Mucosa of descending colon (tissue), 3 donors: ENCODE data around the gene PLS1. TPM values are rescaled to one million over a fixed set of nuclear protein-coding genes. Genes with fewer than 3 reads are reported as not detected.

ENCODE experiments used
- ATAC-seq: fragments of 200-7000 bp; cut with Tn5 transposase; one replicate; pipeline ENCODE4 v1.9.1; 2020; ENCODE audit warnings: mild to moderate bottlenecking, moderate library complexity
- DNase-seq, 3 donors: peaks; one replicate each; pipeline ENCODE4 v3.0.0-alpha.2; 2020
- H3K36me3 ChIP-seq: fragments of 200-600 bp; one replicate; pipeline ENCODE4 v1.8.0; 2021; ENCODE audit warnings: low read depth, mild to moderate bottlenecking
- H3K4me1 ChIP-seq: fragments of 200-600 bp; one replicate; pipeline ENCODE4 v1.8.0; 2021; ENCODE audit warnings: low read depth, mild to moderate bottlenecking
- H3K4me3 ChIP-seq: fragments of 200-600 bp; one replicate; pipeline ENCODE4 v1.8.0; 2021; ENCODE audit warnings: mild to moderate bottlenecking
- H3K9me3 ChIP-seq: fragments of 200-600 bp; one replicate; pipeline ENCODE4 v1.8.0; 2021; ENCODE audit warnings: mild to moderate bottlenecking
- intact Hi-C, 2 donors: fragments of 100-400 bp; cut with DNase I in 1 of 2; cut with micrococcal nuclease in 1 of 2; formaldehyde crosslinking; loops; one replicate each; pipeline versions ENCODE4 v1.11.0 to v1.11.1; 2022; cut with DNase I, micrococcal nuclease
- total RNA-seq, 3 donors: library from RNA; stranded (reverse); fragmentation: NEBNext Ultra II Directional in 2 of 3; extraction: Animal tissue kit (Norgen Biotek cat#: 25700) in 2 of 3; gene quantifications; one replicate each; pipeline versions ENCODE4 v1.2.1 to v1.2.4, GENCODE V29; 2021 to 2023
- TF ChIP-seq, protein P1 (sequence below): fragments of 200-600 bp; IDR thresholded peaks from one replicate; pipeline ENCODE4 v1.8.0; 2022; ENCODE audit warnings: antibody characterized with exemption, mild to moderate bottlenecking
- donor health status: DM: no; HTN: no; CAD: no; lungs with moderate emphysema.
- donor health status: DM: no; HTN: no; CAD: no.
- donor health status: DM: no; HTN: yes; CAD: no.

PLS1 gene
- total RNA-seq, 3 donors from 2014 or later = 235 to 448 (median 442) TPM

DNA sequence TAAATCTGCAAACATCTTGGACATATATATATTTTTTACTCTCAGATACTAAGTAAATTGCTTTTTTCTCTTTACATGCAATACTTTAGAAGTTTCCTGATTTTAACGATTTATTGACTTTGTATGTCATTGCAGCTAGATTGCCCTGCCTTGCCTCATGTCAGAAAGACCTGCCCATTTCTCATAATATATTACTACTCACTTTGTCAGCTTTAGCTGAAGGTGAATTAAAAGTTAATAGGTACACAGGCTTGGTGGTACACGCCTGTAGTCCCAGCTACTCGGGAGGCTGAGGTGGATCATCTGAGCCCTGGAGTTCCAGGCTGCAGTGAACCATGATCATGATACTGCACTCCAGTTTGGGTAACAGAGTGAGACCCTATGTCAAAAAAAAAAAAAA, 52.8 kb downstream of the PLS1 start:
- H3K4me1 ChIP-seq = peaks cover 32% of the 10 kb centered on the region
- no peaks in the 10 kb centered on the region for H3K36me3 ChIP-seq
- peak; percentile 75 for ATAC-seq
- no peak for DNase-seq
- H3K4me3 ChIP-seq = no peak overlapping the region
- intact Hi-C loops = no loop called here
- TF ChIP-seq, protein P1, sequence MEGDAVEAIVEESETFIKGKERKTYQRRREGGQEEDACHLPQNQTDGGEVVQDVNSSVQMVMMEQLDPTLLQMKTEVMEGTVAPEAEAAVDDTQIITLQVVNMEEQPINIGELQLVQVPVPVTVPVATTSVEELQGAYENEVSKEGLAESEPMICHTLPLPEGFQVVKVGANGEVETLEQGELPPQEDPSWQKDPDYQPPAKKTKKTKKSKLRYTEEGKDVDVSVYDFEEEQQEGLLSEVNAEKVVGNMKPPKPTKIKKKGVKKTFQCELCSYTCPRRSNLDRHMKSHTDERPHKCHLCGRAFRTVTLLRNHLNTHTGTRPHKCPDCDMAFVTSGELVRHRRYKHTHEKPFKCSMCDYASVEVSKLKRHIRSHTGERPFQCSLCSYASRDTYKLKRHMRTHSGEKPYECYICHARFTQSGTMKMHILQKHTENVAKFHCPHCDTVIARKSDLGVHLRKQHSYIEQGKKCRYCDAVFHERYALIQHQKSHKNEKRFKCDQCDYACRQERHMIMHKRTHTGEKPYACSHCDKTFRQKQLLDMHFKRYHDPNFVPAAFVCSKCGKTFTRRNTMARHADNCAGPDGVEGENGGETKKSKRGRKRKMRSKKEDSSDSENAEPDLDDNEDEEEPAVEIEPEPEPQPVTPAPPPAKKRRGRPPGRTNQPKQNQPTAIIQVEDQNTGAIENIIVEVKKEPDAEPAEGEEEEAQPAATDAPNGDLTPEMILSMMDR = no peak
- no peaks in the 10 kb centered on the region for H3K9me3 ChIP-seq

DNA sequence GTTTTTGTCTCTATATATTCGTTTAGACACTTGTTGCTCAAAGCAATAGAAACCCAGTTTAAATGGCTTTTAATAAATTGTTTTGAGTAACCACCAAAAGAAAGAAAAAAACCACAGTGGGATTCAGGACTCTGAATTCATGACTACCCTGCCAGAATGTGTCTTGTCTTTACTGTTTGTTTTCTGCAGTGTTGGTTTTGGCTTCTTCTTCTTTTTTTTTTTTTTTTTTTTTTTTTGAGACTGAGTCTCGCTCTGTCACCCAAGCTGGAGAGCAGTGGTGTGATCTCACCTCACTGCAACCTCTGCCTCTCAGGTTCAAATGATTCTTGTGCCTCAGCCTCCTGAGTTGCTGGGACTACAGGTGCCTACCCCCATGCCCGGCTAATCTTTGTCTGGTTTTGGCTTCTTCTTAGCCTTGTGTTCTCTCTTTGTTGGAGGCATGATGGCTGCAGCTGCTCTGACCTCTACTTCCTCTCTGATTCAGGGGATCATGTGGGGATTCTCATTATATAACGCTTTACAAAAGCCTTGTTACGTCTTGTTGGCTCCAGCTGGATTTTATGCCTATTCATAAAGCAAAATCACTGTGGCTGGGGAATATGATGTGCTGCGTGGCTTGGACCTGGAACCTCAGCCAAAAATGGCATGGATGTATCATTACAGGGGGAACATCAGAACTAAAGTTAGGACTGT, 54.0 kb downstream of the PLS1 start:
- TF ChIP-seq, protein P1 = no peak
- intact Hi-C loops = no loop called here
- no peak overlapping the region for H3K4me3 ChIP-seq
- H3K36me3 ChIP-seq = no peaks in the 10 kb centered on the region
- peaks cover 29% of the 10 kb centered on the region for H3K4me1 ChIP-seq
- ATAC-seq = no peak
- DNase-seq = no peak
- H3K9me3 ChIP-seq = no peaks in the 10 kb centered on the region

DNA sequence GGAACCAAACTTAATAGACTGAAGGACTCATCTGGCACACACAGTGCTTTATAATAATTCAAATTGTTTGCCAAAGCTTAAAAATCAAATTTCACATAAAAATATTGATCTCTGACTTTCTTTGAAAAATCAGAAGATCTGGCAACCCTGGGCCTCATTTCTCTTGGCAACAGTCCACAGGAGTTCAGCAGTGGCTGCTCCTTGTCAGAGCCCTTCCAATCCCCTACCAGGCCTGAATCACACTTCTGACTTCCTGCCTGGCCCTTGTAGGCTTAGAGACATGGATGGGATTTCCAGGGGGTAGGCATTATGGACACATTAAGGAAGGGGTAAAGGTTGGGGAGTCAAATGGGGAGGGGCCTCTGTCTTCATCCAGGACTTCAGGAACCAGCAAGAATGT, 55.5 kb downstream of the PLS1 start:
- Histone ChIP-seq H3K4me1 (peaks cover 35% of the 10 kb centered on the region), H3K4me3 (no peak overlapping the region), H3K36me3 (no peaks in the 10 kb centered on the region), H3K9me3 (no peaks in the 10 kb centered on the region)
- intact Hi-C loops = no loop called here
- ATAC-seq = no peak
- DNase-seq = no peak
- TF ChIP-seq, protein P1 = no peak

DNA sequence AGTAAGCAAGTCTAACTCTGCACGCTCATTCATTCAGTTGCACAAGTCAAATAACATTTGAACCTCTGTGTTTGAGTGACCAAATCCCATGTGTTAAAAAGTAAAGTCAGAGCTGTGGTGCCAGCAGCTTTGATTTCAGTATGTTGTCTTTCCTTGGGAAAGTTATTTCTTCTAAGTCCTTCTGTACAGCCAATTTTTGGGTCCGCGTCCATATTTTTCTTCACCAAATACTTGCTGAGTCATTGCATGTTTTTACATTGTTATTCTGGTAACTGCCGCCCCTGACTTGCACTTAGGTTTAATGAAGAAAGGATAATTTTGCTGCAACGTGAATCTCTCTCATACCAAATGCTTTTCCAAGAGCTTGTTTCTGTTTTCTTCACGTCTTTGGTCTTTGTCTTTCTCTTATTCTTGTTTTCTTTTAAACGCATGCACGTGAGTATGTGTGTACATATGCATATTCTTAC, 56.7 kb downstream of the PLS1 start:
- no peak for DNase-seq
- intact Hi-C loops = no loop called here
- no peaks in the 10 kb centered on the region for H3K9me3 ChIP-seq
- H3K4me1 ChIP-seq = peaks cover 38% of the 10 kb centered on the region
- TF ChIP-seq, protein P1 = no peak
- H3K4me3 ChIP-seq = no peak overlapping the region
- no peak for ATAC-seq
- no peaks in the 10 kb centered on the region for H3K36me3 ChIP-seq

DNA sequence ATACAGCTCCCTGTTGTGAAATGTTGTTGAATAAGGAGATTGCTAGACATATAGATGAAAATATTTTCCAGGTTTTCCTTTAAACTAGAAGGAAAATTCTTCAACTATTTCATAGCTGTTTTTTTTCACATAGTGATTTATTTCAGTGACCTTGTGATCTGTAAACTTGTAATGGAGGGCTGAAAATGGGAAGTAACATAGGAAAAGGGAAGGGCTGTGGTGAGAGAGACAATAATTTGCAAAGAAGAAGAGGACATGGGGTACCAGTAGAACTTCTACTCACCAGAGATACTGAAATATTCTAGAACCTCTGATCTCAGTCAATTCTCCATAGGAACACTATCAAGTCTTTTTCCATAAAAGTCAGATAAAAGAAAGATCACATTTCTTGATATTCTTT, 60.4 kb downstream of the PLS1 start:
- Histone ChIP-seq H3K4me1 (peaks cover 23% of the 10 kb centered on the region), H3K9me3 (no peaks in the 10 kb centered on the region), H3K36me3 (no peaks in the 10 kb centered on the region), H3K4me3 (no peak overlapping the region)
- ATAC-seq = peak; percentile 25
- intact Hi-C loops = no loop called here
- DNase-seq = no peak
- TF ChIP-seq, protein P1 = no peak

DNA sequence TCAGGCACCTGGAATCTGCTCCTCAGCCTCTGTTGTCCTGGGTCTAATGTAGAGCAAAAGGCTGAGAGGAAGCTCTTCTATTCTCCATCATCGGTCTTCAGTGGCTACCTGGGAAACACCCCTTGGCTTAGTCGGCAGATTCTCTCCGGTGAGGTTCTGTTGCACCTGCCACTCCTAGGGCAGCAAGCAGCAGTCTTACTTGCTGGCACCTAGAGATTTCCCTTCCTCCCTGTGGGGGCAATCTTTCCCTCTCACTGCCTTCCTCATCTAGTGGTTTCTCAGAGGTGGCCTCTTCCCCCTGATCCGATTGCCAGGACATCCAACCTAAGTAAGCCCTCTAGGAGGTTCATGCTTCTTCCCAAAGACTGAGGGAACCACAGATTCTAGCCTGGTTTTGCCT, 60.8 kb downstream of the PLS1 start:
- Histone ChIP-seq H3K36me3 (no peaks in the 10 kb centered on the region), H3K9me3 (no peaks in the 10 kb centered on the region), H3K4me1 (peaks cover 23% of the 10 kb centered on the region), H3K4me3 (no peak overlapping the region)
- intact Hi-C loops = no loop called here
- ATAC-seq = peak; percentile 79
- no peak for DNase-seq
- TF ChIP-seq, protein P1 = no peak
